SJCRH30 (cell line): ENCODE results near the gene KRTAP12-4. TPM values are rescaled to one million over a fixed set of nuclear protein-coding genes. Genes with fewer than 3 reads are reported as not detected.
"Not testable (repeated sequence)": the region's sequence is repeated elsewhere in the genome, so short reads cannot be mapped to it uniquely, and the experiment has no call there.

Experiments used
- DNase-seq, 2 experiments: peaks; one replicate each; pipeline ENCODE4 v3.0.0-alpha.2; 2015 to 2020
- H3K27ac ChIP-seq: fragments of 250-450 bp; sonication (Bioruptor Pico); 2 replicates; pipeline ENCODE4 v1.5.1; 2020; ENCODE audit warnings: mild to moderate bottlenecking, moderate library complexity
- H3K27me3 ChIP-seq: fragments of 250-450 bp; sonication (Bioruptor Pico); 2 replicates; pipeline ENCODE4 v1.5.1; 2020; ENCODE audit warnings: mild to moderate bottlenecking, moderate library complexity
- H3K36me3 ChIP-seq: fragments of 250-450 bp; sonication (Bioruptor Pico); 2 replicates; pipeline ENCODE4 v1.5.1; 2020; ENCODE audit warnings: mild to moderate bottlenecking, moderate library complexity
- H3K4me1 ChIP-seq: fragments of 250-450 bp; sonication (Bioruptor Pico); 2 replicates; pipeline ENCODE4 v1.5.1; 2020; ENCODE audit warnings: mild to moderate bottlenecking, moderate library complexity
- H3K4me3 ChIP-seq: fragments of 250-450 bp; sonication (Bioruptor Pico); 2 replicates; pipeline ENCODE4 v1.5.1; 2020; ENCODE audit warnings: mild to moderate bottlenecking, moderate library complexity
- H3K9me3 ChIP-seq: fragments of 250-450 bp; sonication (Bioruptor Pico); replicated peaks from 2 replicates; pipeline ENCODE4 v1.5.1; 2020; ENCODE audit warnings: mild to moderate bottlenecking, moderate library complexity
- total RNA-seq: library from RNA; depleted of rRNA; stranded (reverse); fragments of >200 nt; shearing (Covaris generic); gene quantifications from 2 replicates; pipeline ENCODE4 v1.2.3, GENCODE V29; 2014

KRTAP12-4 gene
- total RNA-seq, 1 experiment from 2014 or later, result not detected

GRCh38 chr21:44619886-44620285 lies 34.6 kb downstream of the KRTAP12-4 start:
- no peak for DNase-seq
- Histone ChIP-seq H3K4me3 (no peak overlapping the region), H3K36me3 (no peaks in the 10 kb centered on the region), H3K9me3 (peaks cover 11% of the 10 kb centered on the region; the same call in 1 of the 2 replicates), H3K27ac (no peak overlapping the region), H3K27me3 (no peaks in the 10 kb centered on the region), H3K4me1 (no peaks in the 10 kb centered on the region)

- Histone ChIP-seq H3K4me3 (no peak overlapping the region), H3K9me3 (peaks cover 9% of the 10 kb centered on the region; the same call in 1 of the 2 replicates), H3K27me3 (no peaks in the 10 kb centered on the region), H3K4me1 (no peaks in the 10 kb centered on the region), H3K27ac (no peak overlapping the region), H3K36me3 (no peaks in the 10 kb centered on the region)
- no peak for DNase-seq
Measured at GRCh38 chr21:44618909-44619308, 35.5 kb downstream of the KRTAP12-4 start.

DNA sequence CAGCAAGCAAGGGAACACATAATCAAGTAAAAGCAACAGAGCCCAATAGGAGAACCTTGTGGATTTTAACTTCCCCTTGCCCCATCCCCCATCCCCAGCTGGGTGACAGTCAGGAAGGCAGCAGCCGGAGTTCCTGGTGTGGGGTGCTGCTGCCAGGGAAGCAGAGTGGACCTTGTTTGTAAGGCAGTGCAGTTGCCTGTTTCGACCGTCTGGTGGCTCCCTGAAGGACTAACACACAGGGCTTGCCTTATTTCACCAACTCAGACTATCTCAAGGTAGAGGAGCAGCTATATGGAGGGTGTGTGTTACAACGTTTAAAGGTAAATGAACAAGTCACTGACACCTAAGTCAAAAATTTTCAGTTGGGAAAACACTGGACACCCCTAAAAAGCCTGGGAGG lies 36.0 kb downstream of the KRTAP12-4 start:
- Histone ChIP-seq H3K4me1 (no peaks in the 10 kb centered on the region), H3K36me3 (no peaks in the 10 kb centered on the region), H3K4me3 (no peak overlapping the region), H3K27ac (no peak overlapping the region), H3K9me3 (peaks cover 9% of the 10 kb centered on the region; the same call in 1 of the 2 replicates), H3K27me3 (no peaks in the 10 kb centered on the region)
- DNase-seq, result no peak

DNA sequence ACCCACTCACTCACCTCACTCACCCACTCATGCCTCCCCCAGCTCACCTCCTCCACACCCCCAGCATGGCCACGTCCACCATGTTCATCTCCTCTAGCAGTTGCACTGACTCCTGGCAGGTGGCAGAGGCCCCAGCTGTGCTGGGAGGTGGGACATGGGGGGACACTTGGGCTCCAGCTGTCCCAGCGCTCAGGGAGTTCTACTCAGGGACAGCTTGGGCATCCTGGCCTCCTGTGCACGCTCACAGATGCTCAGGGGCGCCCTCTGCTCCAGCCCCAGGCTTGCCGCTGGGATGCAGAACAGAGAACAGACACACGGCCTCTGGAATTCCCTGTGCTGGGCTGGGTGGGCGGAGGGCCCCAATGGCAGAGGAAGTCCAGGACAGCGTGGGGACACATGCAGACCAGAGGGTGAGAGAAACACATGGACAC lies 37.4 kb downstream of the KRTAP12-4 start:
- H3K36me3 ChIP-seq, result no peaks in the 10 kb centered on the region
- H3K4me3 ChIP-seq, result no peak overlapping the region
- H3K27ac ChIP-seq, result no peak overlapping the region
- DNase-seq, result no peak
- no peaks in the 10 kb centered on the region for H3K27me3 ChIP-seq
- H3K4me1 ChIP-seq, result no peaks in the 10 kb centered on the region
- peaks cover 9% of the 10 kb centered on the region; the same call in 1 of the 2 replicates for H3K9me3 ChIP-seq

DNA sequence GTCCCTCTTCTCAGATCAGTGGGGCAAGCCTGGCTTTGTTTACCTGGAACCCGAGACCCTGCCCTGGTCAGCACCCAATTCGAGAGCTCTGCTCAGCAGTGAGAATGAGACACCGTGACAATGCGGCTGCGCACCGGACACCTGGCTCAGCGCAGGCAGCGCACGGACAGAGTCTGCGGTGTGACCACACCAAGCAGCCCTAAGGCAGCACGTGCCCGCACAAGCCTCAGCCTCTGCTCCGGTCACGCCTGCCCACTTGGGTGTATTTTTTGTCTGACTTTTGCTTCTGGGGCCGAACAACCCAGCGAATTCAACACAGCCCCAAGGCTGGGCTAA lies 37.9 kb downstream of the KRTAP12-4 start:
- Histone ChIP-seq H3K4me1 (no peaks in the 10 kb centered on the region), H3K27me3 (no peaks in the 10 kb centered on the region), H3K4me3 (no peak overlapping the region), H3K27ac (no peak overlapping the region), H3K36me3 (no peaks in the 10 kb centered on the region), H3K9me3 (peaks cover 9% of the 10 kb centered on the region; the same call in 1 of the 2 replicates)
- no peak for DNase-seq

DNA sequence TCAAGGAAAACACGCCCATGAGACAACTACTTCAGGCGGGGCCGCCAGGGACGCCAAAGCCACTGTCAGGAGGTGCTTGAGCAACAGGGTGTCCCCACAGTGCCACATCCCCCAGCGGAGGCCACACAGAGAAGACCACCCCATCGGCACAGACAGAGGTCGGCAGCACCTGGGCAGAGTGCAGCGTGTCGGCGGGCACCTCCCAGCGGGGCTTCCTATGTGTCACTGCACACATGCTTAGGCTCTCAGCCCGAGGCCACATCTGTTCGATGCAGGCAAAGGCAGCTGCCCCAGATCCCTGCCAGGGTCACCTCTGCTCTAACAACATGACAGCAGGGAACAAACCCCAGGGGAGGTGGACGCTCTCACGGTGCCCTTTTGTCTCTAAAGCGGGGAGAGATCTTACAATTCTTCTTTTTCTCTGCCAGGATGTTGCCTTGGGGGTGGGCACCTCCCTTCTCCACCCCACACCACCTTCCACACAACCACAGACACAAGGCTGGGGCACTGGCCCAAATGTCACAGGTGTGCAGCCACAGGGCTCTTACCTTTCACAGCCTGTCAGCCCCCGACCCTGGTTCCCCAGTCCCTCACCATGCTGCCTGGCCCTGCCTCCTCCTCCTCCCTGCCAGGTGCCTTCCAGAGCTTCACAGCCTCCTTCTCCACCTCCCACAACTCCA lies 38.4 kb downstream of the KRTAP12-4 start:
- Histone ChIP-seq H3K27ac (no peak overlapping the region), H3K4me1 (no peaks in the 10 kb centered on the region), H3K4me3 (no peak overlapping the region), H3K36me3 (no peaks in the 10 kb centered on the region), H3K9me3 (peaks cover 9% of the 10 kb centered on the region; the same call in 1 of the 2 replicates), H3K27me3 (no peaks in the 10 kb centered on the region)
- no peak for DNase-seq

DNA sequence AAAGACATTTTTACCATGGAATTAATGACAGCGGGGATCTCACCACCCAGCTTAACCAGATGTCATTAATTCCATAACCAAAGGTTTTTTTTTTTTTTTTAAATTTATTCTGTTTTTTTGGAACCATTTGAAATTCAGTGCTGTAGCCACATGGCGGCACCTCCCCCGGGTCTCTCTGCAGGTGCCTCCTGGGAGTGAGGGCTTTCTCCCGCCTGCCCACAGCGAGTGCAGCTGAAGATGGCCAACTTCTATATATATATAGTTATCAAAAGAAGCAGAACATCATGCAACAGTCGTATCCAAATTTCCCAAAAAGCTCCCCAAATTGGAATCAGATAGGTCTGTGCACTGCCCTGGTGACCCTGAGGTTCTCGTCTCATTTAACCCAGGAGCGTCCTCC lies 39.0 kb downstream of the KRTAP12-4 start:
- Histone ChIP-seq H3K27me3 (no peaks in the 10 kb centered on the region), H3K4me1 (no peaks in the 10 kb centered on the region), H3K4me3 (no peak overlapping the region), H3K36me3 (no peaks in the 10 kb centered on the region), H3K27ac (no peak overlapping the region), H3K9me3 (peaks cover 9% of the 10 kb centered on the region; the same call in 1 of the 2 replicates)
- DNase-seq, result no peak

DNA sequence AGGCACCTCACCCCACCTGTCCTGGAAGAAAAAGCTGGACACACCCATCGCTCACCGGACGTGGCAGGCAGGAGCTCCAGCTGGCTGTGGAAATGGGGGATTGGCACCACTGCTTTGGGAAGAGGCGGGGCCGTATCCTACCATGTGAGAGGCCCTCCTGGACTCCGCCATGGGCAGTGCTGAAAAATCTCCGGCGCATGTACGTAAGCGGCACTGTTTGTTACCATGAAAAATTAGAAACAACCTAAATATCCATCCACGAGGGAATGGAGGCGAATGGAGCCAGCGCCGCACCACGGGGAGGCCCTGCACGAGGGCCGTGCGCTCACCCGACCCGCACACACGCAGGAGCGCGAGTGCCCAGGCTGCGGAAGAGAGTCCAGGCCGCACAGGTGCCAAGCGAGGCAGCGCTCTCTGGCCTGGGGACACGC lies 39.5 kb downstream of the KRTAP12-4 start:
- no peaks in the 10 kb centered on the region for H3K4me1 ChIP-seq
- H3K4me3 ChIP-seq, result no peak overlapping the region
- no peaks in the 10 kb centered on the region for H3K27me3 ChIP-seq
- no peak overlapping the region for H3K27ac ChIP-seq
- no peaks in the 10 kb centered on the region for H3K36me3 ChIP-seq
- DNase-seq, result no peak
- H3K9me3 ChIP-seq, result peaks cover 6% of the 10 kb centered on the region; the same call in 1 of the 2 replicates

GRCh38 chr21:44614161-44614631 lies 40.3 kb downstream of the KRTAP12-4 start:
- H3K27me3 ChIP-seq, result no peaks in the 10 kb centered on the region
- no peaks in the 10 kb centered on the region; the same call in 1 of the 2 replicates for H3K9me3 ChIP-seq
- H3K4me1 ChIP-seq, result no peaks in the 10 kb centered on the region
- no peak for DNase-seq
- H3K27ac ChIP-seq, result no peak overlapping the region
- no peaks in the 10 kb centered on the region for H3K36me3 ChIP-seq
- H3K4me3 ChIP-seq, result no peak overlapping the region

DNA sequence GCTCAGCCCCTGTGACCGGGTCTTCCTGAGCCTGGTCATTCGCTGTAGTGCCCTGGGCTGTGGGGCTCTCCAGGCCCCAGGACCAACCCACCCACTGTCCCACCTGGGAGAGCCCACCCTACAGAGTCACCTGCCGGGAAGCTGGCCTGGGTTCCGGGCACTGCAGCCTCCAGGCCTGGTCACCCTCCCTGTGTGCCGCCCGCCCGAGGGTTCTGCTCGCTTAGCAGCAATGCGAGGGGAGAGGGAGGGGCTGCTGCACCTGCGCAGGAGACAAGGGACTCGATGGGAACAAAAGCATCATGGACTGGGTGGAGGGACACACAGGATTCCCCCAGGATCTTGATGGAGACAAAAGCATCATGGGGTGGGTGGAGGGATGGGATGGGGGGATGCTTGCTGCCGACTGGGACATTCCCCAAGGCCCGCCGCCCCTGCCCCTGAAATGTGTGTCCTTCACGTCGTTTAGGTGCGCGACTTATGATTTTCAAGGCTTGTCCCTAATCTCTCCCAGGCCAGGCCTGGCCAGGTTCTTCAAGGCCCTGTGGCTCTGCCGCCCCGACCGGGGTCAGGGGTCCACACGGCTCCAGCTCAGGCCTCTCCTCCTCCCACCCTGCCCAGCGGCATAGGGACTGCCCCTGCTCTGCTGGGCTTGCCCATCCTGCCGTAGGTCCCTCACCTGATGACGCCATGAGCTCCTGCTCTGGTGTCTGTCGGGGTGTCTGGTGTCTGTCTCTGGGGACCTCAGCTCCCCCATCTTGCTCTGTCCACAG lies 40.9 kb downstream of the KRTAP12-4 start:
- Histone ChIP-seq H3K27ac (no peak overlapping the region), H3K27me3 (no peaks in the 10 kb centered on the region), H3K9me3 (no peaks in the 10 kb centered on the region; the same call in 1 of the 2 replicates), H3K4me1 (no peaks in the 10 kb centered on the region), H3K36me3 (no peaks in the 10 kb centered on the region), H3K4me3 (no peak overlapping the region)
- DNase-seq, result no peak

DNA sequence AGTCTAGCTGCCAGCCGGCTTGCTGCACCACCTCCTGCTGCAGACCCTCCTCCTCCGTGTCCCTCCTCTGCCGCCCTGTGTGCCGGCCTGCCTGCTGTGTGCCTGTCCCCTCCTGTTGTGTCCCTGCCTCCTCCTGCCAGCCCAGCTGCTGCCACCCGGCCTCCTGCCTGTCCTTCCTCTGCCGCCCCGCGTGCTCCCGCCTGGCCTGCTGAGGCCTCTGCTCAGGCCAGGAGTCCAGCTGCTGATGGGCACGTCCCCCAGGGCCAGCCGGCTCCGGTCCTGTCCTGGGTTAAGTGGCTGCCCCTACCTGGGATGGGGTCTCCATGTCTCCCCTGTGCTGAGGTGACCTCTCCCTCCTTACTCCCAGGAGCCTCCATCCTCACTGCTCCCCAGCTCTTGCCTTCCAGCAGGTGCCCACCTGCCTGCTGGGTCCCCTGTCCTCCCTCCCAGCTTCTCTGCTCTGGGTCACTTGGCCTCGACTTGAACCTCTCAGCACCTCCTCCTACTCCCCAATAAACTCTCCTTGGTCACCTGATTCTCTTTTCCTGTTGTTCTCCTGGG lies 41.7 kb downstream of the KRTAP12-4 start:
- H3K27me3 ChIP-seq, result no peaks in the 10 kb centered on the region
- no peaks in the 10 kb centered on the region for H3K36me3 ChIP-seq
- H3K27ac ChIP-seq, result no peak overlapping the region
- no peaks in the 10 kb centered on the region for H3K4me1 ChIP-seq
- no peaks in the 10 kb centered on the region; the same call in 1 of the 2 replicates for H3K9me3 ChIP-seq
- no peak overlapping the region for H3K4me3 ChIP-seq
- no peak for DNase-seq

DNA sequence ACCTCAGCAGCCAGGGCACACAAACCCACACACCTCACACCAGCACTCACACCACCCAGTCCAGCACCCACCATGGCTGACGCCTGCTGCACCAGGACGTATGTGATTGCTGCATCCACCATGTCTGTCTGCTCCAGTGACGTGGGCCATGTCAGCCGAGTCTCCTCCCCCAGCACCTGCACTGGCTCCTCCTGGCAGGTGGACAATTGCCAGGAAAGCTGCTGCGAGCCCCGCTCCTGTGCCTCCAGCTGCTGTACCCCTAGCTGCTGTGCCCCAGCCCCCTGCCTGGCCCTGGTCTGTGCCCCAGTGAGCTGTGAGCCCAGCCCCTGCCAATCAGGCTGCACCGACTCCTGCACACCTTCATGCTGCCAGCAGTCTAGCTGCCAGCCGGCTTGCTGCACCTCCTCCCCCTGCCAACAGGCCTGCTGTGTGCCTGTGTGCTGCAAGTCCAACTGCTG lies 42.4 kb downstream of the KRTAP12-4 start, which contains the start of gene KRTAP10-8:
TSS of gene KRTAP10-8 (plus strand) at position 51 of the 458 bp plus-strand sequence. CDS start at position 73, 22 bp downstream.
- Histone ChIP-seq H3K4me3 (no peak within 1 kb of the TSS), H3K27me3 (no peaks in the 10 kb centered on the region), H3K4me1 (no peaks in the 10 kb centered on the region), H3K27ac (no peak within 1 kb of the TSS), H3K36me3 (no peaks in the 10 kb centered on the region), H3K9me3 (no peaks in the 10 kb centered on the region; the same call in 1 of the 2 replicates)
- DNase-seq, result no peak

DNA sequence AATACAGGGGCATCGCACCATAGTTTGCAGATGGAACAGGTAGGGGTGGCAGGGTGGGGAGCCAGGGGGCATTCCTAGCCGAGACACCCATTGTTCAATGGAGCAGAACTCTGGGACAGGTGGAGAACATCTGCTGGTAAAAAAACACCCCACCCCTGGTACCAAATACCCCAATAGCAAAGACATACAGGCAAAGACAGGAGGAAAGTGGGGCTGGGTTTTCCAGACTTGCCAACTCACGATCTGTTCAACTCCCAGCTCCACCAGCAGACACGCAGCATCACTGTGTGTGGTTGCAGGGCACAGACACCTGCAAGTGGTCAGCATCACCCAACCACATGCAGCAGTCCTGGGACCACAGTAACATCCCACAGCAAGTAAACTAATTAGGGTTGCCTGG lies 42.9 kb downstream of the KRTAP12-4 start:
- DNase-seq, result no peak
- Histone ChIP-seq H3K36me3 (no peaks in the 10 kb centered on the region), H3K27me3 (no peaks in the 10 kb centered on the region), H3K4me3 (no peak overlapping the region), H3K27ac (no peak overlapping the region), H3K9me3 (no peaks in the 10 kb centered on the region; the same call in 1 of the 2 replicates), H3K4me1 (no peaks in the 10 kb centered on the region)

DNA sequence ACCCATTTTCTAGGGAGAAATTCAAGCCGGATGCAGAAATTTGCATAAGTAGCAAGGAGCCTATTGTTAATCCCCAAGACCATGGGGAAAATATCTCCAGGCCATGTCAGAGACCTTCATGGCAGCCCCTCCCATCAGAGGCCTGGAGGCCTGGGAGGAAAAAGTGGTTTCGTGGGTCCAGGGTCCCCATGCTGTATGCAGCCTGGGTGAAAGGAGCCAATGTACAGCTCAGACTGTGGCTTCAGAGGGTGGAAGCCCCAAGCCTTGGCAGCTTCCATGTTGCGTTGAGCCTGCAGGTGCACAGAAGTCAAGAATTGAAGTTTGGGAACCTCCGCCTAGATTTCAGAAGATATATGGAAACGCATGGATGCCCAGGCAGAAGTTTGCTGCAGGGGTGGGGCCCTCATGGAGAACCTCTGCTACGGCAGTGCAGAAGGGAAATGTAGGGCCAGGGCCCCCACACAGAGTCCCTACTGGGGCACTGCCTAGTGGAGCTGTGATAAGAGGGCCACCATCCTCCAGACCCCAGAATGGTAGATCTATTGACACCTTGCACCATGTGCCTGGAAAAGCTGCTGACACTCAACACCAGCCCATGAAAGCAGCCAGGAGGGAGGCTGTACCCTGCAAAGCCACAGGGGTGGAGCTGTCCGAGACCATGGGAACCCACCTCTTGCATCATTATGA lies 44.2 kb downstream of the KRTAP12-4 start:
- not testable (repeated sequence) for H3K4me3 ChIP-seq, H3K27ac ChIP-seq, H3K9me3 ChIP-seq, DNase-seq, H3K4me1 ChIP-seq, H3K27me3 ChIP-seq, H3K36me3 ChIP-seq
